K562 (cell line): ENCODE measurements around the gene SLC66A2. TPM values are rescaled to one million over a fixed set of nuclear protein-coding genes. Genes with fewer than 3 reads are reported as not detected.

Experiments used
- ATAC-seq: fragments of 200-7000 bp; cut with Tn5 transposase; 3 replicates; pipeline ENCODE4 v1.9.1; 2020; ENCODE audit warnings: moderate library complexity
- BruUV-seq: library from RNA; stranded (reverse); fragments of 400-500 nt; replicated peaks from 2 replicates; lab custom pipeline; 2021; lab: Mats Ljungman, UMichigan
- CTCF ChIA-PET: fragments of 300-600 bp; formaldehyde crosslinking; extraction: SDS; loops from one replicate; lab custom pipeline; 2021; ENCODE audit warnings: low intra/inter-chr PET ratio; lab: Yijun Ruan, JAX
- POLR2A ChIA-PET: fragments of 300-600, 350-650 bp; sonication (Branson Sonifier 250); formaldehyde crosslinking; extraction: SDS; loops from one replicate; lab custom pipeline; 2021; ENCODE audit warnings: antibody characterized with exemption, inconsistent platforms; lab: Yijun Ruan, JAX
- DNase-seq, 4 experiments: peaks; one replicate each; pipeline versions ENCODE4 v3.0.0 to v3.0.0-alpha.2; 2011 to 2018; ENCODE audit warnings: low spot score in 3 of 4, mixed read lengths in 3 of 4; ENCODE audit errors: extremely low read depth in 1 of 4
- FAIRE-seq: peaks from 2 replicates; lab custom pipeline; 2011; peaks lifted over from hg19 to GRCh38; lab: Jason Lieb, UNC
- H2AFZ ChIP-seq: 2 replicates; pipeline ENCODE4 v1.6.0; 2011; ENCODE audit warnings: low read depth, low read length, control low read depth, inconsistent platforms
- H3K27ac ChIP-seq: fragments of 200-600 bp; 3 replicates; pipeline ENCODE4 v1.8.0; 2011; ENCODE audit warnings: low read depth, mild to moderate bottlenecking, control low read depth, inconsistent platforms, low read length, moderate library complexity, mixed read lengths; ENCODE audit errors: extremely low read depth
- H3K27me3 ChIP-seq, 2 experiments: fragments of 300-600 bp in 1 of 2; 2 replicates in 1 of 2; 3 replicates in 1 of 2; pipeline versions ENCODE4 v1.6.0 to v1.8.0; 2011; ENCODE audit warnings: inconsistent platforms in 2 of 2, low read length in 2 of 2, mild to moderate bottlenecking in 1 of 2, mixed read lengths in 1 of 2, moderate library complexity in 1 of 2; ENCODE audit not compliant: control insufficient read depth in 2 of 2, insufficient read depth in 2 of 2
- H3K36me3 ChIP-seq: fragments of 300-600 bp; 3 replicates; pipeline ENCODE4 v1.8.0; 2011; ENCODE audit warnings: mild to moderate bottlenecking, low read length, inconsistent platforms; ENCODE audit not compliant: control insufficient read depth, insufficient read depth
- H3K4me1 ChIP-seq, 2 experiments: fragments of 200-600 bp in 1 of 2; replicated peaks in 1 of 2; 2 replicates in 1 of 2; 3 replicates in 1 of 2; pipeline versions ENCODE4 v1.5.1 to v1.8.0; 2011; ENCODE audit warnings: inconsistent platforms in 2 of 2, low read length in 2 of 2, mild to moderate bottlenecking in 1 of 2, mixed read lengths in 1 of 2, moderate library complexity in 1 of 2; ENCODE audit not compliant: control insufficient read depth in 2 of 2, insufficient read depth in 2 of 2
- H3K4me2 ChIP-seq: 2 replicates; pipeline ENCODE4 v1.6.1; 2011; ENCODE audit warnings: low read length, control low read depth, inconsistent platforms, mixed read lengths; ENCODE audit not compliant: insufficient read depth
- H3K4me3 ChIP-seq: fragments of 200-600 bp; sonication (generic), shearing (Covaris generic); 2 replicates; pipeline ENCODE4 v1.5.1; 2016; ENCODE audit warnings: control low read depth, inconsistent platforms
- H3K79me2 ChIP-seq: fragments of 200-600 bp; 3 replicates; pipeline ENCODE4 v1.8.0; 2011; ENCODE audit warnings: low read length, inconsistent platforms; ENCODE audit not compliant: control insufficient read depth, insufficient read depth
- H3K9ac ChIP-seq, 2 experiments: 2 replicates each; pipeline versions ENCODE4 v1.6.0 to v1.6.1; 2011; ENCODE audit warnings: low read depth in 2 of 2, low read length in 2 of 2, control low read depth in 1 of 2, inconsistent platforms in 1 of 2, mild to moderate bottlenecking in 1 of 2, mixed read lengths in 1 of 2; ENCODE audit not compliant: insufficient read depth in 1 of 2
- H3K9me1 ChIP-seq: one replicate; pipeline ENCODE4 v1.6.0; 2011; ENCODE audit warnings: inconsistent platforms, mild to moderate bottlenecking, low read length, moderate library complexity; ENCODE audit not compliant: control insufficient read depth, insufficient read depth
- H3K9me3 ChIP-seq: replicated peaks from 2 replicates; pipeline ENCODE4 v1.5.1; 2011; ENCODE audit warnings: low read depth, low read length, inconsistent platforms; ENCODE audit not compliant: control insufficient read depth, insufficient read depth
- H4K20me1 ChIP-seq: replicated peaks from 2 replicates; pipeline ENCODE4 v1.6.1; 2011; ENCODE audit warnings: low read length, inconsistent platforms, mixed read lengths; ENCODE audit not compliant: control insufficient read depth, insufficient read depth
- CSDE1 ChIP-seq, 2 experiments: fragments of 450-650 bp; IDR thresholded peaks; 2 replicates each; pipeline ENCODE4 v1.6.1; 2016; ENCODE audit warnings: mild to moderate bottlenecking in 1 of 2
- WGBS: fragments of 100-300 bp; shearing (Covaris generic); methylation state at CpG from one replicate; pipeline ENCODE4 v1.1.6; 2016; ENCODE audit warnings: low coverage, mixed read lengths; ENCODE audit not compliant: insufficient coverage; ENCODE audit errors: missing lambda C conversion rate; 5-methylcytosine and 5-hydroxymethylcytosine counted together
- in situ Hi-C: fragments of 300-500 bp; cut with MboI; formaldehyde crosslinking; loops from 4 replicates; pipeline ENCODE4 v1.15.0; 2018; ENCODE audit warnings: inconsistent platforms, mixed read lengths
- intact Hi-C: fragments of 100-400 bp; cut with micrococcal nuclease; formaldehyde crosslinking; loops from 2 replicates; pipeline ENCODE4 v1.14.2; 2022
- polyA plus RNA-seq, 8 experiments: library from polyadenylated mRNA; depleted of rRNA in 4 of 8; stranded (reverse) in 5 of 8; unstranded in 3 of 8; fragments of >200 nt; fragmentation: Nextera tagmentation in 2 of 8; fragmentation: Illumina TruSeq in 1 of 8; extraction: Ambion mirVana in 2 of 8; extraction: Trizol in 1 of 8; gene quantifications; 2 replicates each; pipeline versions ENCODE4 v1.2.1 to v1.2.3, GENCODE V29; 2011 to 2014; ENCODE audit warnings: inconsistent platforms in 1 of 8, missing spikeins in 1 of 8
- total RNA-seq, 7 experiments: library from RNA; depleted of rRNA in 6 of 7; stranded (reverse); fragments of >200 nt in 6 of 7; fragmentation: Illumina TruSeq in 2 of 7; extraction: Trizol in 2 of 7; gene quantifications; 2 replicates each; pipeline versions ENCODE4 v1.2.1 to v1.2.3, GENCODE V29; 2011 to 2021; ENCODE audit warnings: low replicate concordance in 1 of 7
- TF ChIP-seq, protein P1 (sequence below): fragments of 250-450 bp; sonication (Bioruptor Pico); IDR thresholded peaks from 2 replicates; pipeline ENCODE4 v1.4.0; 2020; ENCODE audit warnings: mild to moderate bottlenecking, moderate library complexity

Gene SLC66A2
- total and polyA plus RNA-seq, 9 of the 15 experiments (the other 6 are each of a cell fraction or from before 2014, with no cell fraction given): 0.25 to 17.5 (median 5.6) TPM

DNA sequence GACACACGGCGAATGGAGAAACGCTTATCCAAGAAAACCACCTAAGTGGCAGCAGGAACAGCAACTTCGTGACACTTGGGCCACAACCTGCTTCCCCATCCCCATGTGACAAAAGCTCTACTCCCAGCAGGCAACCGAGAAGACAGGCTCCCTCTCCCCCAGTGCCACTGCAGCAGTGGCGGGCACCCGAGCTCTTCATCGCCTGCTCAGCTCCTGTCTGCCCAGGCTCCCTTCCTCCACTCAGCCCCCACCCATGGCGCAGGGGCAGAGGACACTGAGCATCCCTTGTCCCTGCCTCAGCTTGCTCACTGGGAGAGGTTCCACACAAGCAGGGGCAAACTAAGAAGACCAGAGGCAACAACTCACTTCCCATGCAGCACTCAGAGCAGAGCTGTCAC lies 22.9 kb downstream of the SLC66A2 start:
- no TSS peak for BruUV-seq
- no peaks in the 10 kb centered on the region for H3K9me1 ChIP-seq
- WGBS: 39% methylated on average over 3 of the region's 9 CpGs
- H3K36me3 ChIP-seq: no peaks in the 10 kb centered on the region
- DNase-seq: no peak
- intact Hi-C loops: no loop called here
- H3K9ac ChIP-seq: no peak overlapping the region
- H3K4me3 ChIP-seq: no peak overlapping the region
- ChIA-PET POLR2A (no interaction called here), CTCF (no interaction called here)
- no peak for TF ChIP-seq CSDE1 (IDR thresholded peaks at IDR 0.05)
- TF ChIP-seq, protein P1, sequence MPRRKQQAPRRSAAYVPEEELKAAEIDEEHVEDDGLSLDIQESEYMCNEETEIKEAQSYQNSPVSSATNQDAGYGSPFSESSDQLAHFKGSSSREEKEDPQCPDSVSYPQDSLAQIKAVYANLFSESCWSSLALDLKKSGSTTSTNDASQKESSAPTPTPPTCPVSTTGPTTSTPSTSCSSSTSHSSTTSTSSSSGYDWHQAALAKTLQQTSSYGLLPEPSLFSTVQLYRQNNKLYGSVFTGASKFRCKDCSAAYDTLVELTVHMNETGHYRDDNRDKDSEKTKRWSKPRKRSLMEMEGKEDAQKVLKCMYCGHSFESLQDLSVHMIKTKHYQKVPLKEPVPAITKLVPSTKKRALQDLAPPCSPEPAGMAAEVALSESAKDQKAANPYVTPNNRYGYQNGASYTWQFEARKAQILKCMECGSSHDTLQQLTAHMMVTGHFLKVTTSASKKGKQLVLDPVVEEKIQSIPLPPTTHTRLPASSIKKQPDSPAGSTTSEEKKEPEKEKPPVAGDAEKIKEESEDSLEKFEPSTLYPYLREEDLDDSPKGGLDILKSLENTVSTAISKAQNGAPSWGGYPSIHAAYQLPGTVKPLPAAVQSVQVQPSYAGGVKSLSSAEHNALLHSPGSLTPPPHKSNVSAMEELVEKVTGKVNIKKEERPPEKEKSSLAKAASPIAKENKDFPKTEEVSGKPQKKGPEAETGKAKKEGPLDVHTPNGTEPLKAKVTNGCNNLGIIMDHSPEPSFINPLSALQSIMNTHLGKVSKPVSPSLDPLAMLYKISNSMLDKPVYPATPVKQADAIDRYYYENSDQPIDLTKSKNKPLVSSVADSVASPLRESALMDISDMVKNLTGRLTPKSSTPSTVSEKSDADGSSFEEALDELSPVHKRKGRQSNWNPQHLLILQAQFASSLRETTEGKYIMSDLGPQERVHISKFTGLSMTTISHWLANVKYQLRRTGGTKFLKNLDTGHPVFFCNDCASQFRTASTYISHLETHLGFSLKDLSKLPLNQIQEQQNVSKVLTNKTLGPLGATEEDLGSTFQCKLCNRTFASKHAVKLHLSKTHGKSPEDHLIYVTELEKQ (CRISPR knock-in tag): no peak
- FAIRE-seq: no peak
- no peak overlapping the region for H2AFZ ChIP-seq
- no peak overlapping the region for H3K4me2 ChIP-seq
- peaks cover 5% of the 10 kb centered on the region; the same call in 1 of the 2 replicates for H3K9me3 ChIP-seq
- no peak for ATAC-seq
- no peaks in the 10 kb centered on the region for H3K27me3 ChIP-seq
- no peaks in the 10 kb centered on the region for H4K20me1 ChIP-seq
- H3K27ac ChIP-seq: no peak overlapping the region
- H3K79me2 ChIP-seq: no peaks in the 10 kb centered on the region
- H3K4me1 ChIP-seq: no peaks in the 10 kb centered on the region; a peak in 1 of 5 replicates
- in situ Hi-C loops: no loop called here
